Endothelial cell of umbilical vein (primary cell): ENCODE measurements around the gene USP16. TPM values are rescaled to one million over a fixed set of nuclear protein-coding genes. Genes with fewer than 3 reads are reported as not detected.

Experiments
- BruUV-seq: library from RNA; stranded (reverse); fragments of 400-500 nt; replicated peaks from 2 replicates; lab custom pipeline; 2021; lab: Mats Ljungman, UMichigan
- CTCF ChIA-PET: fragments of 300-600, 350-600 bp; sonication (Branson Sonifier 250); formaldehyde crosslinking; loops from one replicate; lab custom pipeline; 2021; ENCODE audit warnings: antibody characterized with exemption, inconsistent platforms; lab: Charles Lee
- POLR2A ChIA-PET: fragments of 300-600, 350-600 bp; sonication (Branson Sonifier 250); formaldehyde crosslinking; loops from one replicate; lab custom pipeline; 2021; ENCODE audit warnings: antibody characterized with exemption, inconsistent platforms; lab: Charles Lee
- DNase-seq: peaks from one replicate; pipeline ENCODE4 v3.0.0-alpha.2; 2011; ENCODE audit warnings: low read depth, low spot score
- FAIRE-seq: peaks from 2 replicates; lab custom pipeline; 2011; peaks lifted over from hg19 to GRCh38; lab: Jason Lieb, UNC
- H2AFZ ChIP-seq: 2 replicates; pipeline ENCODE4 v1.6.0; 2012; ENCODE audit warnings: low read depth, low read length, control low read depth, inconsistent platforms
- H3K27ac ChIP-seq: 2 replicates; pipeline ENCODE4 v1.5.1; 2011; ENCODE audit warnings: low read depth, mild to moderate bottlenecking, control low read depth, low read length, moderate library complexity; ENCODE audit not compliant: insufficient read depth
- H3K27me3 ChIP-seq, 2 experiments: 2 replicates each; pipeline versions ENCODE4 v1.6.0 to v1.6.1; 2011; ENCODE audit warnings: low read length in 2 of 2, mixed read lengths in 1 of 2; ENCODE audit not compliant: control insufficient read depth in 2 of 2, insufficient read depth in 2 of 2
- H3K36me3 ChIP-seq, 2 experiments: 2 replicates in 1 of 2; 3 replicates in 1 of 2; pipeline ENCODE4 v1.5.1; 2011; ENCODE audit warnings: low read length in 2 of 2, mild to moderate bottlenecking in 1 of 2, moderate library complexity in 1 of 2; ENCODE audit not compliant: control insufficient read depth in 2 of 2, insufficient read depth in 2 of 2; ENCODE audit errors: extremely low read depth in 1 of 2
- H3K4me1 ChIP-seq: 3 replicates; pipeline ENCODE4 v1.5.1; 2011; ENCODE audit warnings: mild to moderate bottlenecking, low read length; ENCODE audit not compliant: control insufficient read depth, insufficient read depth; ENCODE audit errors: extremely low read depth
- H3K4me2 ChIP-seq: 2 replicates; pipeline ENCODE4 v1.6.1; 2011; ENCODE audit warnings: low read length, control low read depth, mixed read lengths; ENCODE audit not compliant: insufficient read depth
- H3K4me3 ChIP-seq, 3 experiments: fragments of 200-600 bp in 1 of 3; sonication (generic), shearing (Covaris generic) in 1 of 3; replicated peaks in 1 of 3; 2 replicates each; pipeline ENCODE4 v1.5.1; 2011 to 2016; ENCODE audit warnings: control low read depth in 3 of 3, low read length in 3 of 3, mild to moderate bottlenecking in 2 of 3, inconsistent platforms in 1 of 3, low read depth in 1 of 3, moderate library complexity in 1 of 3; ENCODE audit not compliant: insufficient read depth in 1 of 3
- H3K79me2 ChIP-seq: 2 replicates; pipeline ENCODE4 v1.6.0; 2012; ENCODE audit warnings: low read length, inconsistent platforms; ENCODE audit not compliant: control insufficient read depth, insufficient read depth
- H3K9ac ChIP-seq: replicated peaks from 2 replicates; pipeline ENCODE3; 2011; ENCODE audit warnings: low read length, control low read depth; ENCODE audit not compliant: insufficient read depth; ENCODE audit errors: extremely low read depth
- H3K9me1 ChIP-seq: replicated peaks from 3 replicates; pipeline ENCODE4 v1.6.0; 2011; ENCODE audit warnings: mild to moderate bottlenecking, low read length; ENCODE audit not compliant: control insufficient read depth, insufficient read depth; ENCODE audit errors: extremely low read depth
- H3K9me3 ChIP-seq: replicated peaks from 2 replicates; pipeline ENCODE4 v1.5.1; 2012; ENCODE audit warnings: low read length, inconsistent platforms; ENCODE audit not compliant: control insufficient read depth, insufficient read depth
- H4K20me1 ChIP-seq: replicated peaks from 2 replicates; pipeline ENCODE3; 2011; ENCODE audit warnings: mild to moderate bottlenecking, low read length; ENCODE audit not compliant: control insufficient read depth, insufficient read depth; ENCODE audit errors: extremely low read depth
- EZH2 ChIP-seq: IDR thresholded peaks from 2 replicates; pipeline ENCODE4 v1.6.1; 2012; ENCODE audit warnings: borderline replicate concordance, low read depth, mild to moderate bottlenecking, moderate library complexity, low read length, inconsistent platforms; ENCODE audit not compliant: severe bottlenecking
- FOS ChIP-seq: IDR thresholded peaks from 2 replicates; pipeline ENCODE4 v1.6.1; 2011; ENCODE audit warnings: mild to moderate bottlenecking, low read length, moderate library complexity, borderline replicate concordance; ENCODE audit not compliant: insufficient read depth
- GATA2 ChIP-seq: IDR thresholded peaks from 2 replicates; pipeline ENCODE4 v1.7.0; 2011; ENCODE audit warnings: low read depth, mild to moderate bottlenecking, moderate library complexity, mixed read lengths, low read length; ENCODE audit not compliant: insufficient read length, insufficient read depth
- JUN ChIP-seq: IDR thresholded peaks from 2 replicates; pipeline ENCODE4 v1.6.1; 2011; ENCODE audit warnings: borderline replicate concordance, low read depth; ENCODE audit not compliant: insufficient read length, insufficient read depth
- MAX ChIP-seq: IDR thresholded peaks from 2 replicates; pipeline ENCODE4 v1.6.1; 2011; ENCODE audit not compliant: insufficient read depth, insufficient read length
- MYC ChIP-seq: IDR thresholded peaks from one replicate; pipeline ENCODE4 v1.6.1; 2011; ENCODE audit warnings: mild to moderate bottlenecking, low read depth, low read length
- POLR2A ChIP-seq: IDR thresholded peaks from 2 replicates; pipeline ENCODE4 v1.6.1; 2012; ENCODE audit warnings: low read depth, mild to moderate bottlenecking, control low read depth, low read length
- POLR2AphosphoS5 ChIP-seq: IDR thresholded peaks from 2 replicates; pipeline ENCODE4 v1.6.1; 2012; ENCODE audit warnings: low read depth, mild to moderate bottlenecking, control low read depth, low read length, moderate library complexity; ENCODE audit not compliant: insufficient read depth
- dilution Hi-C: fragments of 300-500 bp; cut with MboI; formaldehyde crosslinking; loops from one replicate; pipeline ENCODE4 v1.15.0; 2019; ENCODE audit warnings: low sequenced_read_pairs; ENCODE audit not compliant: extremely low pct_ligation_motif_present
- intact Hi-C: fragments of 100-400 bp; cut with micrococcal nuclease; formaldehyde crosslinking; loops from one replicate; pipeline ENCODE4 v1.10.0; 2022
- polyA plus RNA-seq, 4 experiments: library from polyadenylated mRNA; depleted of rRNA in 3 of 4; stranded (reverse) in 3 of 4; unstranded in 1 of 4; fragments of >200 nt; gene quantifications; 2 replicates each; pipeline versions ENCODE4 v1.2.1 to v1.2.3, GENCODE V29; 2011 to 2012; ENCODE audit warnings: missing spikeins in 1 of 4
- total RNA-seq: library from RNA; stranded (reverse); gene quantifications from 2 replicates; pipeline ENCODE4 v1.2.3, GENCODE V29; 2021
- TF ChIP-seq, protein P1 (sequence below), 2 donors: IDR thresholded peaks; 1 replicate in 1 of 2; 2 replicates in 1 of 2; pipeline ENCODE4 v1.5.1; 2011; ENCODE audit warnings: low read length in 2 of 2, mild to moderate bottlenecking in 2 of 2, moderate library complexity in 2 of 2, control low read depth in 1 of 2, inconsistent platforms in 1 of 2, low read depth in 1 of 2; ENCODE audit not compliant: insufficient read depth in 1 of 2; ENCODE audit errors: extremely low read depth in 1 of 2

The USP16 gene
- total and polyA plus RNA-seq, 2 donors (not counting 3 experiments of a cell fraction or from before 2014, with no cell fraction given) = 5.9 to 31.3 TPM

GRCh38 chr21:29064850-29065481, 40.5 kb downstream of the USP16 start:
- ChIA-PET POLR2A (interaction anchor here (0.7 kb wide), 1 partner anchor 21 kb away, joined by 7 read pairs; no protein-coding TSS in a partner anchor), CTCF (no interaction called here)
- no TSS peak for BruUV-seq
- Histone ChIP-seq H3K4me1 (no peaks in the 10 kb centered on the region), H3K27me3 (no peaks in the 10 kb centered on the region), H3K9me1 (no peaks in the 10 kb centered on the region), H3K4me3 (no peak overlapping the region), H4K20me1 (peaks cover 2% of the 10 kb centered on the region), H3K9me3 (no peaks in the 10 kb centered on the region), H3K27ac (no peak overlapping the region), H3K4me2 (no peak overlapping the region), H3K79me2 (peaks cover 17% of the 10 kb centered on the region), H3K36me3 (peaks cover 14 to 57% of the 10 kb centered on the region in 2 experiments), H3K9ac (no peak overlapping the region), H2AFZ (no peak overlapping the region)
- TF ChIP-seq POLR2A (no peak), MYC (no peak), POLR2AphosphoS5 (no peak), MAX (no peak), EZH2 (no peak), JUN (no peak), GATA2 (no peak), FOS (no peak)
- TF ChIP-seq, protein P1, sequence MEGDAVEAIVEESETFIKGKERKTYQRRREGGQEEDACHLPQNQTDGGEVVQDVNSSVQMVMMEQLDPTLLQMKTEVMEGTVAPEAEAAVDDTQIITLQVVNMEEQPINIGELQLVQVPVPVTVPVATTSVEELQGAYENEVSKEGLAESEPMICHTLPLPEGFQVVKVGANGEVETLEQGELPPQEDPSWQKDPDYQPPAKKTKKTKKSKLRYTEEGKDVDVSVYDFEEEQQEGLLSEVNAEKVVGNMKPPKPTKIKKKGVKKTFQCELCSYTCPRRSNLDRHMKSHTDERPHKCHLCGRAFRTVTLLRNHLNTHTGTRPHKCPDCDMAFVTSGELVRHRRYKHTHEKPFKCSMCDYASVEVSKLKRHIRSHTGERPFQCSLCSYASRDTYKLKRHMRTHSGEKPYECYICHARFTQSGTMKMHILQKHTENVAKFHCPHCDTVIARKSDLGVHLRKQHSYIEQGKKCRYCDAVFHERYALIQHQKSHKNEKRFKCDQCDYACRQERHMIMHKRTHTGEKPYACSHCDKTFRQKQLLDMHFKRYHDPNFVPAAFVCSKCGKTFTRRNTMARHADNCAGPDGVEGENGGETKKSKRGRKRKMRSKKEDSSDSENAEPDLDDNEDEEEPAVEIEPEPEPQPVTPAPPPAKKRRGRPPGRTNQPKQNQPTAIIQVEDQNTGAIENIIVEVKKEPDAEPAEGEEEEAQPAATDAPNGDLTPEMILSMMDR (IDR thresholded peaks at IDR 0.05; ENCODE audit: extremely low read depth in 1 of 2, insufficient read depth in 1 of 2, low read depth in 1 of 2, low read length in 2 of 2) = no peak
- no peak for FAIRE-seq
- dilution Hi-C loops (no loop called here), intact Hi-C loops (no loop called here)
- DNase-seq = no peak
